Type B pancreatic cell (in vitro differentiated cells): ENCODE measurements around the gene MT1A. TPM values are rescaled to one million over a fixed set of nuclear protein-coding genes. Genes with fewer than 3 reads are reported as not detected.

Source experiments
- DNase-seq: peaks from one replicate; pipeline ENCODE4 v3.0.0; 2021; ENCODE audit warnings: mixed read lengths; ENCODE audit not compliant: unreplicated experiment; ENCODE audit errors: extremely low spot score
- H3K27ac Mint-ChIP-seq: 2 replicates; pipeline ENCODE4 v1.8.0; 2021; ENCODE audit warnings: mild to moderate bottlenecking, mixed read lengths
- H3K27me3 Mint-ChIP-seq: 2 replicates; pipeline ENCODE4 v1.8.0; 2021; ENCODE audit warnings: mixed read lengths
- H3K36me3 Mint-ChIP-seq: 2 replicates; pipeline ENCODE4 v1.8.0; 2021; ENCODE audit warnings: mixed read lengths
- H3K4me1 Mint-ChIP-seq: one replicate; pipeline ENCODE4 v1.8.0; 2021; ENCODE audit warnings: mixed read lengths; ENCODE audit not compliant: unreplicated experiment
- H3K4me3 Mint-ChIP-seq: 2 replicates; pipeline ENCODE4 v1.8.0; 2021; ENCODE audit warnings: mild to moderate bottlenecking, mixed read lengths
- H3K9me3 Mint-ChIP-seq: 2 replicates; pipeline ENCODE4 v1.8.0; 2021; ENCODE audit warnings: mixed read lengths
- CTCF ChIP-seq: fragments of 200-600 bp; sonication (generic); conservative IDR thresholded peaks from 2 replicates; pipeline ENCODE4 v1.5.0; 2021; ENCODE audit warnings: antibody characterized with exemption, mild to moderate bottlenecking
- total RNA-seq: library from RNA; stranded (reverse); gene quantifications from 2 replicates; pipeline ENCODE4 v1.2.1, GENCODE V29; 2021; ENCODE audit warnings: low replicate concordance

Gene MT1A
- total RNA-seq, 1 donor from 2014 or later, result not detected

DNA sequence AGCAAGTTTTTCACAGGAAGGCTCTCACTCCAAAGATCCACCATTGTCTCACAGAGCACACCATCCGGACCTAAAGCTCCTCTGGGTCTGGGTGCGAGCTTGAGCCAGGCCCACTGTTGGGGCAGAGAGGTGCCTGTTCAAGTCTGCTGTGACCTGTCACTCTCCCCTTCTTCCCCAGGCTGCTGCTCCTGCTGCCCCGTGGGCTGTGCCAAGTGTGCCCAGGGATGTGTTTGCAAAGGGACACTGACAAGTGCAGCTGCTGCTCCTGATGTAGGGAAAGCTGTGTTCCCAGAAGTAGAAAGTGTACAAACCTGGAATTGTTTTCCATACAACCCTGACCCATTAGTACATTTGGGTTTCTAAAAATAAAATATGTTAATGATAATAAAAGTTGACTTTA, 39.0 kb downstream of the MT1A start:
- Mint-ChIP-seq H3K4me1 (peaks cover 7% of the 10 kb centered on the region), H3K9me3 (no peaks in the 10 kb centered on the region), H3K27me3 (peaks cover 84% of the 10 kb centered on the region), H3K4me3 (no peak overlapping the region), H3K27ac (no peak overlapping the region), H3K36me3 (no peaks in the 10 kb centered on the region)
- TF ChIP-seq CTCF, result no peak
- DNase-seq, result no peak

DNA sequence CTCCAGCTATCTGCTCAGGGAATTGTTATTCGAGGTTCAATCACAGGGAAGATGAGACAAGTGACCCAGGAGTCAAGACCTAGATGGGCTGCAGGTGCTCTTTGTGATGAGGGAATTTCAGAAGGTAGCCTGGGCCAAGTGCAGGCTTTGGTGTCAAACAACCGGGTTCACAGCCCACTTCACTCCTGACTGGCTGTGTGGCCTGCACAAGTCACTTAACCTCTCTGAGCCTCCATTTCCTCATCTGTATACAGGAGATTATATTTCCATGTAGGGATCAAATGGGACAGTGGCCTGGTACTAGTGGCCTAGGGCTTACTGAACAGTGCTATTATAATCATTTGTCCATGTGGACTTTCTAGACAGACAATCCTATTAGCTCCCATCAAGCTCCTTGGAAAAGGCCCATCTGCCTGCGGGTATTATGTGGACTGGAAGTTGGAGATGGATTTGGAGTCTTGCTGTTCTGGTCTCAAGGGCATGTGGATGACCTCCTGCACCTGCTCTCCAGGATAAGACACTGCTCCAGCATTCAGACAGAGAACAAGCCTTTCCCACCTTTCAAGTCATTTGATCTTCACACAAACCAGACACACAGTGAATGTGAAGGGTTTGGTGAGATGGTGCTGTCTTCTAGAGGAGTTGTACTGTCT, 40.7 kb downstream of the MT1A start:
- Mint-ChIP-seq H3K36me3 (no peaks in the 10 kb centered on the region), H3K27ac (no peak overlapping the region), H3K4me1 (peaks cover 5% of the 10 kb centered on the region), H3K4me3 (no peak overlapping the region), H3K27me3 (peaks cover 76% of the 10 kb centered on the region), H3K9me3 (no peaks in the 10 kb centered on the region)
- no peak for TF ChIP-seq CTCF
- DNase-seq, result no peak

DNA sequence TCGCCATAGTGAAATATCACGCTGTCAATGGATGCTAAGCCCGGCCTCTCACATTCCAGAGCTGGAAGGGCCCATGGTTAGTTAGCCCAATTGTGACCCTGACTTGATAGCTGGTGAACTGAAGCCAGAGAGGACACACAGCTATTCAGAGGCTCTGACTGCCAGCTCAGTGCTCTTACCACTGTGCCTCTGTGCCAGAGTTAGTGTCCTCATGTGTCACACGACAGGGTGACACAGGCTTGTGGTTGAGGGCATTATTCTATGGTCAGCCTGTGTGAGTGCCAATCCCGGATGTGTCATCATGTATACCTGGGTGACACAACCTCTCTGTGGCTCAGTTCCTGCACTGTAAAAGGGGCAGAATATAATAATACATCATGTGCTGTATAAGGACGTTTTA, 41.4 kb downstream of the MT1A start:
- no peaks in the 10 kb centered on the region for H3K9me3 Mint-ChIP-seq
- H3K4me3 Mint-ChIP-seq, result no peak overlapping the region
- no peak for DNase-seq
- no peaks in the 10 kb centered on the region for H3K36me3 Mint-ChIP-seq
- H3K4me1 Mint-ChIP-seq, result peaks cover 4% of the 10 kb centered on the region
- no peak overlapping the region for H3K27ac Mint-ChIP-seq
- TF ChIP-seq CTCF, result no peak
- H3K27me3 Mint-ChIP-seq, result peaks cover 74% of the 10 kb centered on the region

GRCh38 chr16:56681939-56682702, 43.7 kb downstream of the MT1A start, which contains the start of gene MT1X:
Gene MT1X (plus strand): TSS chr16:56682470. CDS start chr16:56682541, 71 bp downstream.
- Mint-ChIP-seq H3K27me3 (peaks cover 55% of the 10 kb centered on the region), H3K9me3 (peaks cover 4% of the 10 kb centered on the region), H3K27ac (peak within 1 kb of the TSS; percentile 82), H3K4me3 (peak within 1 kb of the TSS; percentile 90), H3K36me3 (peaks cover 5% of the 10 kb centered on the region), H3K4me1 (peaks cover 4% of the 10 kb centered on the region)
- TF ChIP-seq CTCF, result no peak
- DNase-seq, result peak; percentile 81

DNA sequence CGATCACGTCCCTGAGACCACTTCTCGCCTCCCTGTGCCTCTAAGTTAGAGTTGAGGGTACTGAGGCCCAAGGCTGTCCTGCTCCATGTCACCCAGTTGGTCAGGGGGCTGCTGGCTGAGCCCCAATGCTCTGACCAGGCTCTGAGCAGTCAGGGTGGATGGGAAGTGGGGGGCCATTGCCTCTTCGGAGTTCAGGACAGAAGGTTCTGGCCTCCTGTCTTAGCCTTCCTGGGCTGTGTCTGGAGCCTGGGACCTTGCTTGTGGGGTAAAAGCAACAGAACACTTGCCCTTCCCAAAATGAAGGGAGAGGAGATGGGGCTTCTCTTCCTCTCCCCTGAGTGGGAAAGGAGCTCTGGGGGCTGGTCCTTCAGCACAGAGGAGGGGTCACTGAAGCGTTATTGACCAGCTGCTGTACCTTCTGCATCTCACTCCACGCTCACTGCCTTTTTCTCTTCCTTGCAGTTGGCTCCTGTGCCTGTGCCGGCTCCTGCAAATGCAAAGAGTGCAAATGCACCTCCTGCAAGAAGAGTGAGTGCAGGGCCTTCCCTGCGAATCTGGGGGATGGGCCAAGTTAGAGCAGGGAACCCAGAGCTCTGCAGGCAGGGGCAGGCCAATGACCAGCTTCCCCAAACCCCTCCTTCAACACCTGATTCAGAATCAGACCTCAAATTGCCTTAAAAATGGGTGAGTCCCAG, 44.4 kb downstream of the MT1A start:
- peaks cover 8% of the 10 kb centered on the region for H3K36me3 Mint-ChIP-seq
- peaks cover 50% of the 10 kb centered on the region for H3K27me3 Mint-ChIP-seq
- H3K4me1 Mint-ChIP-seq, result peaks cover 4% of the 10 kb centered on the region
- H3K9me3 Mint-ChIP-seq, result peaks cover 7% of the 10 kb centered on the region
- DNase-seq, result no peak
- no peak overlapping the region for H3K27ac Mint-ChIP-seq
- no peak for TF ChIP-seq CTCF
- peak overlapping the region; percentile 90 for H3K4me3 Mint-ChIP-seq
